Activated gamma-delta T cell (primary cell): ENCODE measurements around the gene ALDOC.

ENCODE experiments used
- DNase-seq: peaks from one replicate; lab custom pipeline; 2025; lab: John Stamatoyannopoulos, UW

The ALDOC gene

DNA sequence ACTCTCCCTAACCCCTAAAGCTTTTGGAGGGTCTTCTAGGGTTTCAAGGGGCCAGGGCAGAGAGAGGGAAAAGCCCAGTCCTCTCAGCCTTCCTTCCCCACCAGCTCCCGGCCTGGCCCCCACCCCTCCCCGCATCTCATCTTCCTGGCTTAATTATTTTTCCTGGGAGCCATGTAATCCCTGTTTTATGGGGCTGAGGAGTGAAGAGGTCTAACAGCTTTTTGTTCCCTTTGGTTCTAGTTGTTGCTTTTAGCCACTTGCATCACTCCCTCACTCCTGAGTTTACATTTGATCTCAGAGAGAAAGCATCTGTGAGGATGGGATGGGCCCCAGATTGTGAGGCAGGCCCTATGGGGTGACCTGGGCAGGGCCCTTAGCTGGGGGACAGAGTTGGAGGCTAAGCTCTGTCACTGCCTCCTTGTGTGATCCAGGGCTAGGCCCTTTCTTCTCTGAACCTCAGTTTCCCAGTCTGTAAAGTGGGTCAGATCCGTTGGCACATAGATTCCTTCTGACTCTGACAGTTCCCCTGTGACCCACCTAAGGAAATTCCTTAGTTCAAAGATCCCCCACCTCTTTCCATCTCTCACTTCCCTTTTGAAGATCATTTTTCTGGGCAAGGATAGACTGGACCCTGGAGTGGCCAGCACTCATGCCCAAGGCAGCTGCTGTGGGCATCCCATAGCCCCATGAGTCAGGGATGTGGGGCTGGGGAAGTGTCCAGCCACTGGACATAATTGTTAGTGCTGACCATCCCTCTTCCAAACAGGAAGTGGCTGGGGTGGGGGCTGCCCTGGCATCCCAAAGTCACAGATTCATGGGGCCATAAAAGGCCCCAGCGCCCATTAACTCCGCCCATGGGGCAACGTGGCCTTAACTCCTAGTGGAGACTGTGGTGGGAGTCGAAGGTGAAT is 44.4 kb downstream of the ALDOC start:
- DNase-seq = no peak

DNA sequence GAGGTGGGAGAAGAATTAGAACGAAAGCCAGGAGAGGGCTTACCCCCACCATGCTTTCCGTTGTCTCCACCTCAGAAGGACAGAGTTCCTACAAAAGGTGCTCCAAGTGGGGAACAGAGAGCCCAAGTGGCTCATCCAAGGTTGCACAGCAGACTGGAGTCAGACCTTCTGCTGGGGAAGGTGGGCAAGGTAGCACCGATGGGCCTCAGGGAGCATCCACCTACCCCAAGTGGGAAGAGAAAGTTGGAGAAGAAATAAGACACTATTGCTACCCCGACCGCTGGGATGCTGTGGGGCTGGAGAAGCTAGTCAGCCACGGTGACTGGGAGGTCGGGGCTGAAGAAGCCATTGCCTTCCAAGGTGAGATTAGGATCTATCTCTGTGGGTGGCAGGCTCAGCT is 45.8 kb downstream of the ALDOC start:
- no peak for DNase-seq

DNA sequence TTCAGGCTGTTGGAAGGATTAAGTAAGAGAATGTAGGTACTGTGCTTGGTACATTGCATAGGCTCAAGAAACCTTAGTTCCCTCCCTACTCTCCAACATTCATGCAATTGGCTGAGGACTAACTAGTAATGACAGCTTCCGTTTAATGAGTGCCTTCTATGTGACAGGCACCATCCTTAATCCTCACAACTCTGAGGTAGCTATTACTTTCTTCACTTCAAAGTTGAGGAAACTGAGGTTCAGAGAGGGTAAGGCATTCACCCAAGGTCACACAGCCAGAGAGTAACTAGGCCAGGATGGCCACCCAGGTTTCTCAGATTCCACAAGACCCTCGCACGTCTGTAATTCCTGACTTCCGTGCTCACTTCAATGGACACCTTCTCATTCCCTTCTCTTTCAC is 46.4 kb downstream of the ALDOC start:
- no peak for DNase-seq

DNA sequence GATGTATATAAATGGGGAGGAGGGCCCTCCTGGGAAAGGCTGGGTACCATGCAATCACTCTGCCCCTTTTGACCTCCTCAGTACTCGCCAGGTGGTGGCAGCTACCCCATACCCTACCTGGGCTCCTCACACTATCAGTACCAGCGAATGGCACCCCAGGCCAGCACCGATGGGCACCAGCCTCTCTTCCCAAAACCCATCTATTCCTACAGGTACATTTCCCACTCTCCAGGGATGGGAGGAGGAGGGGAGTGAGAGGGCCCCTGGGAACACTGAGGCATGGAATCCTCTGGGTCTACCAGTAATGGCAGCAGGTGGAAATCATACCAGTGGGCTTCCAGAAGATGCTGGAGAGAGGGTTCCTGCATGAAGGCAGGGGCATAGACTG is 47.7 kb downstream of the ALDOC start:
- no peak for DNase-seq

DNA sequence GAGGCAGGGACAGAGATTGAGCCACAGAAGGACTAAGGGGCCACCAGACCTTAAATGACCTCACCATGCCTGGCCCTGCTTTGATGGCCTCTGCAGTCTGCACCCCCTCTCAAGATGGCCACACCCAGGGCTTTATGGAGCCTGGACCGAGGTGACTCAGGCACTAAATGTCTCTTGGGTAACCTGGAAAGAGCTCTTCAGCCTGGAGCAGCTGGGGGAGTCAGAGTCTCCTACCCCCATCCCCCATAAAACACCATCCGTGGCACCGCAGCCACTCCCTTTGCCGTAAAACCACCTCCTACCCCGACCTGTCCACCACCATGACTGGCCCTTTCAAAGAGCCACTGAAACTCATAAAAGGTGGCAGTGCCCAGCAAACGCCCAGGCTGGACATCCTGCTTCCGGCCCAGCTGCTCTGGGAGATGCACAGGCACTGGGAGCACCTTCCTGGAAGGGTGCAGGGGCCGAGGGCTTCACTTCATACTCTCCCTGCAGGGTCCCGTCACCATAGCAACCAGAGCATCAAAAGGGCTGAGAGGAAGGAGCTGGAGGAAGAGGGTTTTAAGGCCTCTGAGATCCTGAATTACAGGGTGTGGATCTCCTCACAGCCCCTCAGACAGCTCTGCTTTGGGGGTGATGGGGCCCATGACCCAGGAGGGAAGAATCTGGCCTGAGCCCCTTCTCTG is 48.2 kb downstream of the ALDOC start:
- no peak for DNase-seq

DNA sequence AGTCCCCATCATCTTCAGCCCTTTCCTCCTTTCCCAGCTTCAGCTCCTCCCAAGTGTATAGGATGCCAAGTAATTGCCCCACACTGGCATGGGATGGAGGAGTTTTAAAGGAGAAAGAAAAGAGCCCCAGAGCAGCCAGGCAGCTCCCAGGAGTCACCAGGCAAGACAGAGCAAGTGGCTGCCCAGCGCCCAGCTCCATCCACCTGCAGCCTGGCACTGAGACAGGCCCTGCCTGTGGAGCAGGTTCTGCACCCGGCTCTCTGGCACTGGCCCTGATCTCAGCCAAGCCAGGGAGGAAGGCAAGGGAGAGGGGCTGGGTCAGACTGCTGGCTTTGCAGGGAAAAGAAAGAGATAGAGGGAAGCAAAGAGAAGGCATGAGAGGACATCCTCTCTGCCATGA is 48.8 kb downstream of the ALDOC start:
- no peak for DNase-seq

DNA sequence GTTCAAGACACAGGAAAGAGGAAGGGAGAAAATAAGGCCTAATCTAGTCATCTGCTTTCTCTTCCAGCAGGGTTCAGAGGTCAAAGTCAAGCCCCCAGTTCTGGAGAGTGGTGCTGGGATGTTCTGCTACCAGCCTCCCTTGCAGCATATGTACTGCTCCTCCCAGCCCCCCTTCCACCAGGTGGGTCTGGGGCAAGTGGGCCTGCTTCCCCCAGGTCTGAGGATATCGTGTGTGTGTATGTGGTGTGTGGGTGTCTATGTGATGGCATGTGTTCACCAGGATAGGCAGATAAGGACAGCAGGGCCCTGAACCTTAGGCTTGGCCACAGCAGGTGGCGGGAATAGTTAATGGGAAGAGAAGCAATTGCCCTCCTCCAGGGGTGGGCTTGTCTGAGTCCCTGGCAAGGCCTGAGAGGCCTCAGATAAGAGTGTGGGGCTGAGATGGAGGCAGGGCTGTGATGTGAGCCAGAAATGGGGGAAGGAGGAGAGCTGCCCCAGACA is 49.5 kb downstream of the ALDOC start:
- DNase-seq = no peak

DNA sequence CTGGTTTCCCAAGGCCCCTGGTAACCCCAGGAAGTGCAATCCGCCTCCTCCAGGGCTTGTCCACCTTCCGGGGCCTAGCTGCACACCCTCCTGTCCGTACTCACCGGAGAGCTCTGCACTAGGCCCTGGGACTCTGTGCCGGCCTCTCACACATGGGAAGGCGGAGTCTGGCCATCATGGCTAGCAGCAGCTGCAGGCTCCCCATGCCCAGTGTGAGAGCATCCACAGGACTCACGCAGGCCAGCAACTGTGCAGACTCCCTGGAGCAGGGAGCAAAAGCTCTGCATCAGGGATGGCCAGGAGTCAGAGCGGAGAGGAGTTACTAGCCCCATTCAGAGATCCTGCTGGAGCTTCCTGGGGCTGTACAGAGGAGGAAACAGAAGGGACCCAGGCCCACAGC is 50.3 kb downstream of the ALDOC start:
- no peak for DNase-seq

DNA sequence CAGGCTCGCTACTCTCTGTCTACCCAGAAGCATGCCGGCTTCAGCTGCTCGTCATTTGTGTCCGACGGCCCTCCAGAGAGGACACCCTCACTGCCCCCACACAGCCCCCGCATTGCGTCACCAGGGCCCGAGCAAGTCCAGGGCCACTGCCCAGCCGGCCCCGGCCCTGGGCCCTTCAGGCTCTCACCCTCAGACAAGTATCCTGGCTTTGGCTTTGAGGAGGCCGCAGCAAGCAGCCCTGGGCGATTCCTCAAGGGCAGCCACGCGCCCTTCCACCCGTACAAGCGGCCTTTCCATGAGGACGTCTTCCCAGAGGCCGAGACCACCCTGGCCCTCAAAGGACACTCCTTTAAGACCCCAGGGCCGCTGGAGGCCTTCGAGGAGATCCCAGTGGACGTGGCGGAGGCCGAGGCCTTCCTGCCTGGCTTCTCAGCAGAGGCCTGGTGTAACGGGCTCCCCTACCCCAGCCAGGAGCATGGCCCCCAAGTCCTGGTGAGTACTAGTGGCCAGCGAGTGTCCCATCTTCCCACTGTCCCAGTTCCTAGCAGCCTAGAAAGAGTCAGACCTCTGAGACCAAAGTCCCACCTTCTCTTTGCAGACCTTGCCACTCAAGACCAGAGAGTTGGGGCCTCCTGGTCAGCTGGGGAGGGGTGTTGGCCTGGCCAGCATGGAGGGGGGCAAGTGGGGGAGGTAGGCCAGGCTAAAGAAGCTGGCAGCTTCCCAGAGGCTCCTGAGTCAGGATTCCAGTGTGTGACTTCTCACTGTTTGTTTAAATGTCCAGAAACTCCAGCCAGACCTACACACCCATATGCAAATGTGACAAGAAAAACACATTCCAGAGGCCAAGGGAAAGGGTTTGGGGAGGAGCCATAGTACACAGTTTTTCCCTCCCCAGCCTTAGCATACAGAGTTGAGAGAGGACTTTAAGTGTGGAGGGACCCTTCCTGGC is 51.9 kb downstream of the ALDOC start:
- no peak for DNase-seq

DNA sequence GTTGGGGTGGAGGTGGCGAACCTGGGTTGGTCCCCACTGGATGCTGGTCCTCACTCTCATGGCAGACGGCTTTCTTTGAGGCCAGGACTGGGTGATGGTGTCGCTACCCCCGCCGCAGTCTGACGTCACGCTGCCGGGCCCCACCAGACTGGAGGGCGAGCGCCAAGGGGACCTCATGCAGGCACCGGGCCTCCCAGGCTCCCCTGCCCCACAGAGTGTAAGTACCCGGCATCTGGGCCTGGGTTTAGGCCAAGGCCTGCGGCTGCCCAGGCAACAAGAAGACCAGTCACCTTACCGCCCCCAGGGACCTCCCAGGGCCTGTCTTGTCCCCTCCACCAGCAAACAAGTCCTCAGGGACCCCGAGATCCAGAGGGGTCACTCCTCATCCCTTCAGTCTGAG is 52.8 kb downstream of the ALDOC start:
- DNase-seq = no peak

DNA sequence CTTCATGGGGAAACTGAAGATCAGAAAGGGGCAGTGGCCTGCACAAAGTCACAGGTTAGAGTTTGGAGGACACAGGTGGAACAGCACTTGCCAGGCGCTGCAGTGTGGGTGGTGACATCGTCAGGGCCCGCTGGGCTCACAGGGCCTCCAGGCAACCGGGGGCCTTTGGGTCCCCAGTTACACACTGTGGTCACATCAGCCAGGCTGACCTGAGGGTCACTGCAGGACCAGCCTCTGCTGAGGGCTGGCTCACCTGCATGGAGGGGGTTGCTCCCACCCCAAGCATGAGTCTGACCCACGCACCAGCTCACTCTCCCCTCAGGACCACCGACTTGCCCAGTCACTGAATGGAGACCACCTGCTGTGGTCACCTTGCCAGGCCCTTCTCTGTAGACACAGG is 53.5 kb downstream of the ALDOC start:
- no peak for DNase-seq
